ENCODE results near the gene MAP3K15.

Gene MAP3K15

DNA sequence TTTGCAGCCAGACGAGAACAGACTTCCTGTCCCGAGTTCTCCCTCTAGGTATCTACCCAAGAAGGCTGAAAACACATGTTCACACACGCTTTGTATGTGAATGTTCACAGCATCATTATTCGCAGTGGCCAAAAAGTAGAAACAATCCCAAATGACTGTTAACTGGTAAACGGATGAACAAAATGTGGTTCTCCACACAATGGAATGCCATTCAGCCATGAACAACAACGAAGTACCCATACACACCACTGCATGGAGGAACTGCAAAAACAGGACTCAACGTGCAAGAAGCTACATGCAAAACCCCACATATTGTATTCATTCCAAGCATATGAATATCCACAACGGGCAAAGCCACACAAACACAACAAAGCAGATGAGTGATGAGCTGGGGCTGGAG is 126.6 kb downstream of the MAP3K15 start:
- DNase-seq, result no peak

DNA sequence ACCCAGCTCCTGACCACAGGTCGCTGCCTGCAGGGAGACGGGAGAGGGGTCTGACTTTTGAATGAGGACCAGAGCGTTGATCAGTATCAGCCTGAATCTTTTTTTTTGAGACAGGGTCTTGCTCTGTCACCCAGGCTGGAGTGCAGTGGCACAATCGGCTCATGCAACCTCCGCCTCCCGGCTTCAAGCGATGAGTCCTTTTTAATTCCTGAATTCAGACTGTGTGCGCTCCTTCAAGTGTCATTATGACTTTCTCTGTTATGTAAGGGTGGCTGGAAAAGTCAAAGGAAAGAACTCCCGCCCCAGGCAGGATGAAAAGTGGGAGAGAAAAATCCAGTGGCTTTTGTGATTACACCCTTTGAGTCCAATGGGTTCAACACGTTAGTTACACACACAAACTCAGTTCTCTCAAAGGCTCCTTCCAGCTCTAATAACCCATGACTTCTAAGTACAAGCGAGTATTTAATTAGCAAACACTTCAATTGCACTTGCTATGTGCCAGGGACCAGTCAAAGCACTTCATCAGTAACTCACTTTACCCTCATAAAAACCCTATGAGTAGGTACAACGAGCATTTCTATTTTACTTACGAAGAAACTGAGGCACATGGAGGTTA is 127.1 kb downstream of the MAP3K15 start:
- DNase-seq, result no peak

DNA sequence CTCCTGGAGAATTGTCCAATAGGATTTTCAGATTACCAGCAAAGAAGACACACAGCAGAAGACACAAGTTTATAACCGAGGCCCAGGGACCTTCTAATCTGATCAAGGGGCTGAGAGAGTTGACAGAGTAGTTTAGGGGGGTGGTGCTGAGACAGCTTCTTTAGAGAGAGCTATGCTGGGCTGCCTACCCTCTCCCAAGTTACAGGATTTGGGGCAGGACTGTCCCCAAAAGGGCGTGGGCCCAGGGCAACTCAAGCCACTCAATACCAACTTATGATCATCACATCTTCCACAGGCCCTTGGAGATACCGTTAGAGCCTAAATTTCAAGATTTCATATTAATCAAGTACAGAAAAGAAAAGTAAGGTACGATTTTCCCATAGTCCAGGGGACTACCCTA is 128.6 kb downstream of the MAP3K15 start:
- DNase-seq, result no peak

DNA sequence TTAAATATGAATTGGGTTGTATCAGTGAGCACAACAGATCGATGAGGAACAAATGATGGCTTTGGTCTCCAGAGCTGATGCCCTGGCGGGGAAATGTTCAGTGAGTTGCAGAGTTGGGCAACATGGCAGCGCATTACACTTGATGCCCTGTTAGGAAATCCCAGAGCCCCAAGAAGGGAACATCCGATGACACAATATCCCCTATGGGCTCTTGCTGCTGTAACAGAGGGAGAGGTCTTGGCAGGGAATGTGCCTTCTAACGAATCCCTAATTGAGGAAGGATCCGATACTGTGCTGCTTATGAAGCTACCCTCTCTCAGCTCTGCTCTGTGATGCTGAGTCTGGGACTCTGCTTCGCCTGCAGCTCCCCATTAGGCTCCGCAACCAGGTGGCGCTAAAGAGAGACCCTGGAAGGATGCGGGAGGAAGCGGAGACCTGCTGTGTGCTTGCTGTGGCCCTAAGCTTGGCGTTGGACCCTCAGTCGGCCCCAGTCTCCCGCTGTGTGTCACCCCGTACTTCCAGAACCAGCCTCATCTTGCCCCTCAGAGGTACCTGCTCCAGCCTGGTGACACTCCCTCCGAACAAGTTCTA is 132.7 kb downstream of the MAP3K15 start:
- peak; percentile 66 to 77 (median 71) for DNase-seq

DNA sequence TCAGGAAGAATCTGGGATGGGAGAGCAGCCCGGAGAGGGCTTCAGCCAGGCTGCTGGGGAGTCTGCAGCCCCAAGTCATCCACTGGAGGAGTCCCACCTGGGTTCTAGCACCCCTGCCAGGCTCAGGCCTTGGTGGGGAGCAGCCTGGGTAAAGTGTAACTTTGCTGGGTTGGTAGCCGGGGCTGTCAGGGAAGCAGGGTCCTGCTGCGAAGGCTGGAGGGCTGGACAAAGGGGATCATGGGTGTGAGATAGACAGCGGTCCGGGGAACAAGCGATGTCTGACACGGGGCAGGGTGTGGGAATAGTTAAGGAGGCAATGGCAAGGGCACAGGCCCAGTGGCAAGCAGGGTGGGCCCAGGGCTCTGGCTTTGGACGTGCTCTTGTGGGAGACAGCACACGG is 134.0 kb downstream of the MAP3K15 start:
- no peak for DNase-seq

GRCh38 chrX:19377799-19378198 is 137.5 kb downstream of the MAP3K15 start:
- DNase-seq, result no peak

GRCh38 chrX:19375546-19375945 is 139.8 kb downstream of the MAP3K15 start:
- no peak for DNase-seq

- DNase-seq, result no peak
These were observed 141.9 kb downstream of the MAP3K15 start for GRCh38 chrX:19373351-19373891.

DNA sequence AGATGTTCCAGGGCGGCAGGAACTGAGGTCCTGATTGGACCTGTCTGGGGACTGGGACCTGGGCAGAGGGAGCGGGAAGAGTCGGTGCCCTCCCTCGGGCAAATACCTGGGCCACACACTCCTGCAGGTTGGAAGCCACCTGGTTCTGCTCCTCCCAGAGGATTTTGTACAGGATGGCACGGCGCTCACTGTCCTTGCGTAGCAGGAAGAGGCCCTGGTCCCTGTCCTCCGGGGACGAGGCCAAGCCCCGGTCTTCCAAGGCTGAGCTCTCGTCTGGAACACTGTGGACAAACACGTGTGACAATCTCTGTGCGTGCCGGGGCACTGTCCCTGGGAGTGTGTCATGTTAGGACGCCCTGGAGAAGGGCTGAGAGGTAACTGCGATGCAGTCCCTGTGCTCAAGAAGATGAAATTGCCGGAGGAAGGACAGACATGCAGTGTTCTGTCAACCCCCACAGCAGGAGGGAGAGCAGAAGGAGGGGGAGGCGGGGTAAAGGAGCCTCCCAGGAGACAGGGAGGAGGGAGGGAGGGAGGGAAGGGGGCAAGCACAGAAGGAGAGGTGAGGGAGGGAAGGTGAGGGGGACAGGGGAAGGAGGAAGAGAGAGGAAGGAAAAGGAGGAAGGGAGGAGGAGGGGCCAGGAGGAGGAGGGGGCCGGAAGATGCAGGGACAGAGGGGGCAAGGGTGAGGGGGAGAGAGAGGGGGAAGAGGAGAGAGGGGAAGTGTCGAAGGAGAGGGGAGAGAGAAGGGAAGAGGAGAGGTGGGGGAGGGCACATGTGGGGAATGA is 142.6 kb downstream of the MAP3K15 start:
- no peak for DNase-seq

DNA sequence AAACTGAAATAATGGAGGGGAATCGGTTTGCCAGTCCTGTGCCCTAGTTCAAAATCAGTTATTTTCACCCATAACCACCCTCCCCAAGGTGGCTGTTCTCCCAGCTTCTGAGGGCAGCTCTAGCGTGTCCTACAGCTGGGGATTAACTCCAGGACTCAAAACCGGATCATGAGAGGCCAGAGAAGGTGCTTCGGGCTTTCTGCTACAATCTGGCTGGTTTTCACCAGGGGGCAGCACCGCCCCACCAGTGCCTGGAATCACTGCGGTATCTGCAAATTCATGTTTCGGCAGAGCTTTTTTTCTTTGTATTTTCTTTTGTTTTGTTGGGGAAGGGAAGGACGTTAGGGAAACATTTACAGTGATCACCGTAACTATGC is 143.2 kb downstream of the MAP3K15 start:
- peak; percentile 73 to 77 (median 73) for DNase-seq

- DNase-seq, result peak; percentile 29 to 42 (median 35)
These were observed 145.2 kb downstream of the MAP3K15 start for GRCh38 chrX:19370061-19370460.

DNA sequence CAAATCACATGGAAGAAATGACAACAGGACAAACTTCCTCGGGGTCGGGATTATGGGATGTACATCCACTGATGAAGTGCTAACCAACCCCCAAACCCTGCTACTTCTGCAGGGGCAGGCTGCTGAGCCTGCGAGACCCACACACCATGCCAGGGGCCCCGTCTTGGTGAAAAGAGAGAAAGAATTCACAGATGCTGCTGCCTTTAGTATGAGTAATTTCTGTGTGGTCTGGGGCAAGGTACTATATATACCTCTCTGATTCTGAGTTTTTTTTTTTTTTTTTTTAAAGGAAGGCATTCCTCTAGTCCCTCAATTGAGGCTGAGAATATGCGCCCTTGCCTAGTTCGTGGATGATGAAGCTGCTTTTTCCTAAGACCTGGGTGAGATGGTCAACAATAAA is 146.7 kb downstream of the MAP3K15 start:
- no peak for DNase-seq

- DNase-seq, result no peak
These were observed 153.6 kb downstream of the MAP3K15 start for GRCh38 chrX:19361701-19362100.

- no peak for DNase-seq
These were observed 154.4 kb downstream of the MAP3K15 start for GRCh38 chrX:19360903-19361302.

DNA sequence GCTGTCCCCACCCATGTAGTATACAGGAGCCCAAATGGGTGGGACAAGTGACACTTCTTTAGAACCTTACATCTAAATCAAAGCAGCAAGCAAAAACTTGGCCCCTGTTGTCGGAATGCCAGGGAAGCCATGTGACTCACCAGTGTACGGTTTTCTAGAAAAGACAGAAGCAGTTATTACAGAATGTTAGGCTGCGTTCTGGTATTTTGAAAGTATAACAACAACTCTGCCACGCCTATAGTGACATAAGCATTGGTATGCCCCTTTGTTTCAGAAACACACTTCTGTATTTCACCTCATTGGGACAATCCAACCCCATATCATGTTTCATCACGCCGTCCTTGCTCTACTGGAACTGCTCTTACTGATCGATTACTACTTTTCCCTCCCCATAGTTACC is 156.8 kb downstream of the MAP3K15 start:
- peak in 2 of 3 donors; percentile 11 to 48 for DNase-seq

DNA sequence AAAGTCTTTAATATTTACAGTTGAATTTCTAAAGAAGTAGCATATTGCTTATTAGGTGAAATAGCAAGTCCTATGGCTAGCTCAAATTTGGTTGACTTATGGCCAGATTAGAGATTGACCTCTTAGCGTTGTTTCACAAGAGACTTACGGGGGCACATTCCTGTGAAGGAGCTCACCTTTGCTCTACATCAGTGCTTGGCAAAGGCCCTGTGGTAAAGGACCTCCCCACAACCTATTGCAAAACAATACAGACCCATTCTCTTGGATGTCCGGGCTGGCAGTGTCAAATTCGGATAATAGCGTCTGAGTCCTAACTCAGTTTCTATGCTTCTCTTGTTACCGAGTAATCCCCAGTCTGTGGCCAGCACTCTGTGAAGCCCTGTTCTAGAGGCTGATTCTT is 160.7 kb downstream of the MAP3K15 start:
- no peak for DNase-seq

DNA sequence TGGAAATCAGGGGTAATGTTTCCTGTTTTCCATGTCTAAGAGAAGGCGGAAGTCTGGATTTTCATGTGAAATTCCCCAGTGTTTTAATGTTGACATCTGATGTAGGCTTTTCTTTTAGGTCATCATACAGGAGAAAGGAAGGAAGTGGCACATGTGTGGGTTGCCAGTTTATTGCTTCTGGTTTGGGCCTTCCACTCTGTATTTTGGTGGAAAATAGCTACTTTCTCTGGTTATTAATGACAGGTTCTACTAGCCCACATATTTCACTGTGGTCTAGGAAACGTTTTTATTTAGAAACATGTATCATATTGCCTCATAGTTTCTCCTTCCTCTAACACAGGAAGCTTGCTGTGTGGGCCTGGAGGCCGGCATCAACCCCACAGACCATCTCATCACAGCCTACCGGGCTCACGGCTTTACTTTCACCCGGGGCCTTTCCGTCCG is 164.3 kb downstream of the MAP3K15 start:
- DNase-seq, result peak; percentile 69 to 88 (median 76)

DNA sequence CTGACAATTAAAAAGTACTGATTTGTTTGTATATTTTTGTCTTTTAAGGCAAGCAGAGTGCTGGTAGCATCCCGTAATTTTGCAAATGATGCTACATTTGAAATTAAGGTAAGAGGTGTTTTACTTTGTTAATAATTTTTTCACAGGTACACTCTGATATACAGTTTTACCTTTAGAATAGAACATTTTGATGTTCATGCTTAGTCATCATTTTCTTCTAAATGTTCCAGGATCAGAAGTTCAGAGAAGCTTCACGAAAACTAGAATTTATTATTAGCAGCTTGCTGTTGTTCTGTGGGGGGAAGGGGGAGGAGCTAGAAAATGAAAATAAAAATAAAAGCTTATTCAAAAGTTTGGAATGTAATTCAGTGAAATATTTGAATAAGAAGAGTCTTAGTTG is 166.0 kb downstream of the MAP3K15 start:
- DNase-seq, result no peak

DNA sequence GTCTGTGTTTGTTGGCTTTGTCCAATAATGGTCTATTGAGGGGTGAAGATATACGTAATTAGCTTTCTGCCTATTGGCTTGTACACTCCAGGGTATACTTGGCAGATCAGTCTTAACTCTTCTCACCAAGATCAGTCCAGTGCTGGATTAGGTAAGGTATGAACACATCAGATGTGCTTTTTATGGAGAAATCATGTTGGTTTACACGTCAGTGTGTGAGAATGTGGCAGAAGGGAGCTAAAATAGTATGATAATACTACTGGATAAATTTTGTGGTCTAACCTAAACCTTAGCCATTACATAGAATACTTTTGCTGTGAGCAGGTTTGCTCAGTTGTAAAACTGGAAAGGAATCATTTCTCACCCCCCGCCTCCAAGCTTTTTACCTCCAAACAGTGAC is 167.4 kb downstream of the MAP3K15 start:
- no peak for DNase-seq

DNA sequence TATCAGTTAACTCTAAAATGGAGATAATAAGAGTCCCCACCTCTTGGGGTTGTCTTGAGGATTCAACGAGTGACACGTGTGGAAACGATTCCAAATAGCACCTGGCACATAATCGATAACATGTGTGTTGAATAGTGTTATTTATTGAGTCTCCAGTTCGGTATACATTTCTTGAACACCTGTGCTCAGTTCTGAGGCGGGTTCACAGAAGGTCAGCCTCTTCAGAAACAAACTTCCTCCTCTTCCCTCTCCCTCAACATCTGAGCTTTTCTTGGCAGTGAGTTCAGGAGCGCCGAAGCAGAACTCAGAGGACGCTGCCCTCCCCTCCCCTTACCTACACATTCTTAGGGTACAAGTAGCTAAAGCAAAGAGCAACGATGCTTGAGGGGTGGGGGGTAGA is 170.6 kb downstream of the MAP3K15 start:
- no peak for DNase-seq

DNA sequence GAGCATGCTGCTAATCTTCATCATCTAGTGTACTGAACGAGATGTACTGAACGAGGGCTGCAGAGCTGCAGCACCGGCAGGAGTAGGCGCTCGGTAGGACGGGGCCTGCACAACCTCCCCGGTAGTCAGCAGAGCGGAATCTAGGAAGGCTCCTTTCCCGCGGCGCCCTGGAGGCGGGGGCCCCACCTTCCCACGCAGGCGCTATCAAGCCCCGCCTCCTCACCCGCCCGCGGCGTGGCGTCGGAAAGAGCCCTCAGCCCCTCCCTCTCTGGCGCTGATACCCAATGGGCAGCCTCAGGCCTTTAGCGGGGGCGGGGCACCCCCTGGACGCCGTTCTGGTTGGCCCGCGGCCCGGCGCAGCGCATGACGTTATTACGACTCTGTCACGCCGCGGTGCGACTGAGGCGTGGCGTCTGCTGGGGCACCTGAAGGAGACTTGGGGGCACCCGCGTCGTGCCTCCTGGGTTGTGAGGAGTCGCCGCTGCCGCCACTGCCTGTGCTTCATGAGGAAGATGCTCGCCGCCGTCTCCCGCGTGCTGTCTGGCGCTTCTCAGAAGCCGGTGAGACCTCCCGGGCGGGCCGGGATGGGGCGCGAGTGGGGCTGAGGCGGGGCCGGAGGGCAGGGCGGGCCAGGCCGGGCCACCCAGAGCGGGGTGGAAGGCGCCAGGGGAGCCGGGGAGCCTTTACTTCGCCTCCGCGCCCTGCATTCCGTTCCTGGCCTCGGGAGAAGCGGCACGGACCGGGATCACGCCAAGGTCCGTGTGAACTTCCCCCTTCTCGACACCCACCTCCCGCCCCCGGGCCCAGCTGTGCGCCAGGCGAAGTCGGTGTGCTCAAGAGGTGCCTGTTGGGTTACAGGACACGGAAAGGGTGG is 171.5 kb downstream of the MAP3K15 start, which contains the start of gene PDHA1:
PDHA1 (plus strand) TSS at position 393 of the 874 bp plus-strand sequence; CDS start at position 504, 111 bp downstream.
- DNase-seq, result peak; percentile 93 to 96 (median 93)

- no peak for DNase-seq
These were observed 172.2 kb downstream of the MAP3K15 start for GRCh38 chrX:19343085-19343534.

All from suppressor macrophage treated with lipopolysaccharide for 1 hour (primary cell).